NCI-H128 (cell line): ENCODE measurements around the gene KCNJ12.
"Not testable (repeated sequence)": the region's sequence is repeated elsewhere in the genome, so short reads cannot be mapped to it uniquely, and the experiment has no call there.

Experiments used
- DNase-seq: peaks from one replicate; lab custom pipeline; 2025; ENCODE audit not compliant: unreplicated experiment; lab: John Stamatoyannopoulos, UW

The KCNJ12 gene

DNA sequence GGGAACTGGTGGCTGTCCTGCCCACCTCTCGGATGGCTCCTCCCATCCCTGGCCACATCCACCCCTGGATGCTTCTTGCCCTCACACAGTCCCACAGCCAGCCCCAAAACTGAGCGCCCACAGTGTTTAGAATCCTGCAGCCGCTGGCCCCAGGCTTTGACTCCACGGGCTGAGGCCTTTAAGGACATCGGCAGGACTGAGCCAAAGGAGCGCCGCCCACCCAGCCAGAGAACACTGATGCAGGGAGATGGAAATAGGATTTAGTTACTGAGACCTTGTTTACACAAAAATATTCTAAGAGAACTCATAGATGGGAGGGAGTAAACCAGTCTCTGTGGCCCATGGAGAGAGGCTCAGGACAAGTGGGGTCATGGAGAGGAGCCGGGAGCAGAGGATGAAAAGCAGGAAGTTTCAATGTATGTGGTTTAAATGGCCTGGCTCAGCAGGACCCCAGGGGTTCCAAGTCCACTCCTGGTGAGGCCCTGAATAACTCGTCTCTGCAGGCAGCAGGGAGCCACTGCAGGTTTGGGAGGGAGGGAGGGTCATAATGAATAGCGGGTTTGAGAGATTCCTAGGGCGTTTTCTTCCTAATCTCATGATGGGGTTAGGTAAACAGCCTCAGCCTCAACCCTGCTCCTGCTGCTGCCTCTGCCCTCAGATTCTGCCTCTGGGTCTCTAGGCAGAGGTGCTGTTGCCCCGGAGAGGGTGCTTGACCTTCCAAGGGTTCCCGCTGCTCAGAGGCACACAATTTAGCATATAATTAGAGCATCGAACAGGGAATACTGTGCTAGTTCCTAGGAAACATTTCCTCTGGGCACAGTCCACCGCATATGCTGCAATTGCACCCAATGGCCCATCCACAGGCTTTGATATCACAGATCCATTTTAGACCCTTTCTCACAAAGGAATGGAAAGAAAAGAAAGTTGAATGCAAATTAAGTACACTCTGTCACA, 61.0 kb downstream of the KCNJ12 start:
- DNase-seq, result not testable (repeated sequence)

DNA sequence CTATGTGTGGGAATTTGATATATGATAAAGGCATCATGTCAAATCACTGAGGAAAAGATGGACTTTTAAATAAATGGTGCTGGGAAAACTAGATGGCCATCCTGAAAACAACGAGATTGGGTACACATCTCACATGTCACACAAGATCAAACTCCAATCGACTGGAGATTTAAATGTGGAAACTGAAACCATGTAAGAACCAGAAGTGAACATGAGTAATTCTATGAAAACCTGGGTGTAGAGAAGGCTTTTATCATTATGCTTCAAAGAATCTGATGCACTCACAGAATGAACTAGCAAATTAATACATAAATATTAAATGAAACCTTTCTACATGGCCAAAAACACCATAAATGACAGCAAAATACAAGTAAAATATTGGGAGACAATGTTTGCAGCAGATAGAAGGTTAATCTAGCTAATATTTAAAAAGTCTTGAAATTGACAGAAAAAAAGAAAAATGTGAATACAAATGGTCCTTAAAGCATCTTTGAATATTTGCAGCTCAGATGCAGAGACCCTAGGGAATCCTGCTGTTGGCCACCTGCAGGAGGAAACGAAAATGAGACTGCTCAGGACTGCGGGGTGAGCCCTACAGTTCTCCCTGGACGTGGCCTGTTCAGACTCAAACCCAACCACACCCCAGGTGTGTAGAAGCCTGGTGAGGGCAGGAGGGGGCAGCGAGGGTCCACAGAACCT, 62.3 kb downstream of the KCNJ12 start:
- not testable (repeated sequence) for DNase-seq

DNA sequence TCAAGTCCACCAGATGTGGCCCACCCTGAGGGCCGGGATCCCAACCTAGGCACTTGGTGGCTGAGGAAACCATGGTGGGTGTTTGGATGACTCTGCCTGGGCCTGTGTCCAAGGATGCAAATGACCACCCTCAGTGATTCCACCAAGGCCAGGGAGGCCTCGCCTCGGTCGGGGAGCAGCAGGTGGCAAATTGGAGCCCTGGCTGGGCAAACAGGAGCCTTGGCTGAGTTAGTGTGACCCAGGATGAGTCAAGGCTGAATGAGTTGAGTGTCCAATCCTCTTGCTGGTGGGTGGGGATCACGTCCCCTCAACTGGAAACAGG, 62.8 kb downstream of the KCNJ12 start:
- DNase-seq, result not testable (repeated sequence)

DNA sequence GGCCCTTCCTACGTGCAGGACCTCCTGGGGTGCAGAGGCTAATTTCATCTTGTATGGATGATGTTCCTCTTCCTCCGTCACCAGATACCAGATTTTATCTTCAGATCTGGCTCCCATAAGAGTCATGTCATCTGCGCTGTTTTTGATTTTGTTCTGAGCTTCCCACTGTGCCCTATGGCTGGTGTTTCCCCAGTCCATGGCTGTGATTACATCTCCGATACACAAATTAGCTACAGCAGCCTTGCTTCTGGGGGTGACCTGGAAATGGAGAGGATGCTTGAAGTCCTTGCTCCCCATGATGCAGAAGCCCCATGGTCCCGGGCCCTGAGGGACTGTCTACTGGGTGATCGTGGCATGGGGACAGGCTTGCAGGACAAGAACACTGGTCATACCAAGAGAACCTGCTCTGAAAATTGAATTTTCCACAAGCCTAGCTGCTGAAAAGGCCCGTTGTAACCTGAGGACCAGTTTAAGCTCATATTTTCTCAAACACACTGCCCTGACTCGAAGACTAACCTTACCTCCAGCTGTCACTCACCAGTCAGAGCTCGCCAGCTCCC, 69.0 kb downstream of the KCNJ12 start:
- DNase-seq, result no peak

DNA sequence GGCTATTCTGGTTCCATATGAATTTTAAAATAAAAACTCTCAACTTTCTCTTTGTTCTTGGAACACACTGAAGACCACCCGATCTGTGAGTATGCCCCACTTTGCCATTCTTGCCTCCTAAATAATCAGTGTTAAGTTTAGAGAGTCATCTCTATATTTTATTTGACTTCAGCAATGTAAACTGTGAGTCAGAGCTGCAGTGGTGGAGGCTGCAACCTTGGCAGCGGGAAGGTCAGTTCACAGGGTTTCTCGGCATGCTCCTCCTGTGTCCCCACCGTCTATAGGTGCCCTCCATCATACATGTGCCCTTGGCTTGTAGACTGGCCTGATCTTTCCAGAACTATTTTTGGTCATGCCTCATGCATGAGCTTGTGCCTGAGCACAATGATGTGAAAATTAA, 71.4 kb downstream of the KCNJ12 start:
- DNase-seq, result not testable (repeated sequence)

DNA sequence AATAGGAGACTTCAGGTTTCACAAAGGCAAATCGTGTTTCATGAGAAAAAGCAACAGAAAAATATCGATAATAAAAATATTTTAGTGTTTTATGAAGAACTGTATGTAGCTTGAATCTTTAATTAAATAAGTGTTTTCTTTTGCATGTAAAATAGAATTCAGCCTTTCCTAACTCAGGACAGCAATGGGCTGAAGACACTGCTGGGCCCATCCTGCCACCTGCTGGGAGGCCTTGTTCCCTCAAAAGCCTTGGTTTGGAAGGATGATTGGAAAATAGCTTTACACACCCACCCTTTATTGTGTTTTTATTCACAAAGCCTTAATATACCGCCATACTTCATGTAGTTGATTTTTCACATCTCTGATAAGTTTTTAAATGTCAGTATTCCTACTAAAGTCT, 73.7 kb downstream of the KCNJ12 start:
- DNase-seq, result not testable (repeated sequence)

DNA sequence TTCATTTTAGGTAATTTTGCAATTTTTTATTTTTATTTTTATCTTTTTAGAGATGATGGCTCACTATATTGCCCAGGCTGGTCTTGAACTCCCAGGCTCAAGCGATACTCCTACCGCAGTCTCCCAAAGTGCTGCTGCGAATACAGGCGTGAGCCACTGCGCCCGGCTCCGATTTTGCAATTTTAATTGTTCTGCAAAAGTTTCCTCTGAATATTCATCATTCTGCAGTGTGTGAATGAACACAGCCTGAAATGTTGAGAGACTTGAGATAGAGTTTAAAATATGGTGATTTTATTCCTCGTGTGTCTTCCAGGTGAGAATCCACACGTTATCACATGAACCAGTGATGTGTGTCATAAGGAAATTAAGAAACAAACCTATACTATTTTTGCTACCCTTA, 75.8 kb downstream of the KCNJ12 start:
- no peak for DNase-seq

DNA sequence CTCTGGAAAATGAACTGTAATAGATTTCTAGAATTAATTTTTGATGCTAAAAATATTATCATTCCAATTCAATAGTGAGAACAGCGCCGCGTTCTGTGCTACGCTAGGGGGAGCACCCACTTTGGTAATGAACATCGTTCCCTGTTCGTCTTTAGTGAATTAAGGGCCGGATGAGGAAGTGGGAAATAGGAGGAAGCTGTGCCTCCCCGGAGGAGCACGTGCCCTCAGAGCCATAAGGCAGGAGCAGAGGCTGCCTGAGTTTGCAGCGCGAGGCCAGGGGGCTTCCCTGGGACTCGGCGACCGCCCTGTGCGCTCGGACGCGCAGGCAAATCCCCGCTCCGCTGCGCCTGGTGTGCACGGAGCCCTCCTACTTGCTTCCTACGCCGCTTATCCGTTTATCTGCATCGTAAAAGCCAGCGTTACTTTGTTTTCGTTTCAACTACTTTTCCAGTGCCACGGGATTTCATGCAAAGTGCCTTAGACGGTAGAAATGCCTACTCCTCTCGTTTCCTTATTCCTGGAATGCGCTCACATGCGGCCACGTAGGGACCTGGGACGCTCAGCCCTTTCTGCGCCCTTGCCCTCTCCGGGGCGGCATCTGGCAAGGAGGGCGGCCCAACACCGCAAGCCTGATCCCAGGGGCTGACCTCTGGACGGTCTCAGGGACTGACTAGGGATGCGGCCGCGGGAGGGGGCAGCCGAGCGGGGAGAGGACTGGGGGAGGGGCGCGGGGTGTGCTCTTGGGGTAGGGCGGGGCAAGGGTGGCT, 76.4 kb downstream of the KCNJ12 start:
- DNase-seq, result no peak

DNA sequence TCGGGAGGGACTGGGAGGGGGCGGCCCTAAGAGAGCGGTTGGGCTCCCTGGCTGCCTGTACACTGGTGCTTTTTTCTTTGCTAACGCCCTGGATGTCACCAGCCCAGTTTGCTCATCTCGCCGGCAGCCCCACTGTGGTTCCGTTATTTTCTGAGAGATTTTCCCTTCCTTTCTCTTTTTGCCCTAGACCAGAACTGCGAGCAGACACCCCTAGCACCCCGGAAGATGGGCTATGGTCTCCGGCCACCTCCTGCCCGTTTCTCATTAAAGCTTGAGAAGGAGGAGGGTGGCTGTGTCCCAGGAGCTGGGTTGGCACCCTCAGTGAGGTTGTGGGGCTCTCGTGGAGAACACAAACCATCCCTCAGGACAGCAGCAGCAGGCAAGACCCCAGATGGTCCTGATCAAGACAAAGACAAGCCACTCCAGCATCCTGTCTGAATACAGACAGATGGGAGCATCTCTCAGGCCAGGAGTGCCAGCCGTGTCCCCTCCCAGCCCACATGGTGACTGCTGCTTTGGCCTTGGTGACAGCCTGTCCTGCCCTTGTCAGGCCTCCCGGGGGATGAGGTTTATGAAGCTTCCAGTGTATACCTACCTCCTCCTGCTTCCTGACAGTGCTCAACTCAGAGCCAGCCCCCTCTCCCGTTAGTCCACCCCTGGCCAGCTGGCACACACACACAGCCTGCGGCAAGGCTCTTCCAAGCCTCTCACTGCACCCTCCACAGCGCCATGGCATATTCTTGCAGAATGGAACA, 77.2 kb downstream of the KCNJ12 start:
- no peak for DNase-seq

DNA sequence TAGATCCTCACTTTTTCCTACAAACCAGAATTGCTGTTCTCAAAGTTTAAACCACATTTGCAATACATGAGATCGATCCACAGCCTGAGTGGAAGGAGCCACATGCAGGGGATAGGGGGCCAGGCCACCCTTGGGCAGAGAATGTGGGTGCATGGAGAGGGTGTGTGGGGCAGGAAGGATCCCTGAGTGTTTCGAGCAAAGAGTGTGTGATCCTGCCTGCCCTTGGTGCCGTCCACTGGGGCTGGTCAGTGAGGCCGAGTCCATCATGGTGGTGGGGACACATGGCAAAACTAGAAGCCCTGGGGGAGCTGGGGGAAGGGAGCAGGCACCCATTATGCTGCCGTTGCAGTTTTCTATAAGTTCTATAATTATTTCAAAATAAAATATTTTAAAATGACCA, 77.8 kb downstream of the KCNJ12 start:
- not testable (repeated sequence) for DNase-seq

DNA sequence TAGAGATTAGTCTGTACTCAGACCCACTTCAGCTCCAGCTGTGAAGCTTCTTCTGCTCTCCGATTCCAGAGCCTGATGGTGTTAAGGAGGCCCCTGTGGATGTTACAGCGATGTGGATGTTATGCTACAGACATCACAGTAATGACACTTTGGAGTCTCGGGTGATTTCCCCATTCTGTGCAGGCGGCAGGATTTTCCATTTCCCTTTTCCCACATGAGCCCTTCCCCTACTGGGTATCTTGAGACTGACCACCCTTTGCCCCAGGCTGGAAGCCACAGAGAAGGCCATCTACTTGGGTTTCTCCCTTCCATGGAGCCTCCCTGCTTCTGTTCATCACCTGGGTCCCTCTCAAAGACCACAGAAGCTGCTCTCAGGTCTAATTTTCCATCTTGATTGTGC, 78.3 kb downstream of the KCNJ12 start:
- DNase-seq, result no peak

DNA sequence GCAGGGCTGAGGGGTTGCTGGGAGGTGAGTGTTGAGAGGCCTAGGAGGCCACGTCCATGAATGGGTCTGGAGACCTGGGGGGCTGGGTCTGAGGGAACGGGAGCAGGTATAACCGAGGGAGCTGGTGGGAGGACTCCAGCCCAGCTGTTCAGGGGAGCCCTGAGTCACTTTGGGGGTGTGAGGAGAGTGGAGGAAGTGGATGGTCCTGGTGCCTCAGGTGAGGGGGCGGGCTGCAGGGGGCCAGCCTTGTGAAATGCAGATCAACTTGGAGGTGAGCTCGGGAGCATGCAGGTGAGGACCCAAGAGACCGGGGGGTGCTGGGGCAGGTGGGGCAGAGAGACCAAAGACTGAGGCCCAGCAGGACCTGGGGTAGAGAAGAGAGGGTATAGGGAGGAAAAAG, 79.6 kb downstream of the KCNJ12 start:
- no peak for DNase-seq

DNA sequence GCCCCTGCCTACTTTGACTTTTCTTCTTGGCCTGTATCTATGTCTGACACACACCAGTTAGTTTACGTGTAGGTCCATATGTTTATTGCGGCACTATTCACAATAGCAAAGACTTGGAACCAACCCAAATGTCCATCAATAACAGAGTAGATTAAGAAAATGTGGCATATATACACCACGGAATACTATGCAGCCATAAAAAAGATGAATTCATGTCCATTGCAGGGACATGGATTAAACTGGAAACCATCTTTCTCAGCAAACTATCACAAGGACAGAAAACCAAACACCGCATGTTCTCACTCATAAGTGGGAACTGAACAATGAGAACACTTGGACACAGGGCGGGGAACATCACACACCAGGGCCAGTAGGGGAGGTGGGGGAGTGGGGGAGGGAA, 80.3 kb downstream of the KCNJ12 start:
- not testable (repeated sequence) for DNase-seq

DNA sequence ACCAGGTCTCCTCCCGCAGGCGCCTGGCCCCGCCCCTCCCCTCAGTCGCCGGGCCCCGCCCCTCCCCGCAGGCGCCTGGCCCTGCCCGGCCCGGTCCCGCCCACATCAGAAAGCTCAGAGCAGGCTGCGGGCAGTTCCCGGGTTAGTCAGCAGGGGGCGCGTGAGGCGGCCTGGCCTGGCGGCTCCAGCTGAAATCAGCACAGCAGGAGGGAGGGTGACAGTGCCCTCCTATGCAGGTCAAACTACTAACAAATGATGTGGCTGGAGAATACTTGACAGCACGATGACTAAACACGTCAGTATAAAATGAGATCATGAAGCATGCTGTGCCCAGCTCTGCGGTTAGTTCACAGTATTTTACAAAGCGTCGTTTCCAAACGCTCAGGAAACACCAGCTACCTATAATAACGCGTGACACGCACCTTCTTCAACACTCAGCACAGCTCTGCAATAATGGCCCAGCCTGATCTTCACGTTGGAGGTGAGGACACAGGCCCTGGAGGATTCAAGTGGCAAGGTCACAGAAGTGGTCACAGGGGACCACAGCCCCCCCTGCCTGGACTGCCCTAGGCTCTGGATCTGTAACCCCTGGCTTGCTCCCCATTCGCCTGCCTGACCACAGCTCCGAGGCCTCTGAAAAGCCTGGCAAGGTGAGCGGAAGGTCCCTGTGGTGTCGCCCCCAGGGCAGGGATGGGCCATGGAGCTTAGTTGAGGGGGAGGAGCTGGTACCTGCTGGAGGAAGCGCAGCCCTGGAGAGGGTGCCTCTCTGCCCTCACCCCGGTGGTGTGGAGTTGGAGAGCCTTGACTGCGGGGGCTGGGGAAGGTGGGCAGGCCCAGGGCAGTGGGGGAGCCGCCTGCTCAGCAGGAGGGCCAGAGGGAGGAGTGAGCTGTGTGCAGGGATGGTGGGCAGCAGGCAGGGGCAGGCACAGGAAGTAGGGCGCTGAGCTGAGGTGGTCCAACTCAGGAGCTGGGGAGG, 81.2 kb downstream of the KCNJ12 start:
- DNase-seq, result no peak

DNA sequence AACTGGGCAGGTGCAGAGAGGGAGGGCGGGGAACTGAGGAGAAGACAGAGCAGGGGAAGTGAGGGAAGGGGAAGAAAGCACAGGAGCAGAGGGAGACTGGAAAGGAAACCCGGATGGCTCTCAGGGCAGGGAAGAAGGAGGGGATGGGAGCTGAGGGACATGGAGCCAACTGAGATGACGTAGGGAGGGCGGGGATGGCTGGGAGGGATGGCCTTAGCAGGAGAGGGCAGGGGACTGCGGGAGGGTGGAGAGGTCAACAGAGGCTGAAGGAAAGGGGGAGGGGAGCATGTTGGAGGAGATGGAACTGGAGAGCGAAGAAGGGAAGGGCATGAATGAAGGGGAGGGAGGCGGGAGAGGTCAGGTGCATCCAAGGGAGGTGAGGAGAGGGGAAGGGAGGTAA, 81.9 kb downstream of the KCNJ12 start:
- no peak for DNase-seq

DNA sequence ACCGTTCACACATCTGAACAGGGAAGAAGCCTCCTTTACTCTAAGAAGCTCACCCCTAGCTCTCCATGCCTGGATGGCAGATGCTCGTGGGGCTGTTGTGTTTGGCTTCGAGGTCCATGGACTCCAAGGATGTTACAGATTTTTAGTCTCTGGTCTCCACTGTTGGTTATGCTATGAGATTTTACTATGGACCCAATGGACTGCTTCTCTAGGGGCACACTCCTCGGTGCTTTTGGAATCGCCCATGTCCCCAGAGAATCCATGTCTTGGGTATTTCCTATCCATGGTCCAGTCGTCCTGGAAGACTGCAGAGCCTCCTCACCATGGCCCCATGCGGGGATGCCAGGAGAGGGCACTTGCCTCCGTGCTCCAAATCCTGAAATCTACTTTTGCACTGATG, 83.4 kb downstream of the KCNJ12 start:
- no peak for DNase-seq

DNA sequence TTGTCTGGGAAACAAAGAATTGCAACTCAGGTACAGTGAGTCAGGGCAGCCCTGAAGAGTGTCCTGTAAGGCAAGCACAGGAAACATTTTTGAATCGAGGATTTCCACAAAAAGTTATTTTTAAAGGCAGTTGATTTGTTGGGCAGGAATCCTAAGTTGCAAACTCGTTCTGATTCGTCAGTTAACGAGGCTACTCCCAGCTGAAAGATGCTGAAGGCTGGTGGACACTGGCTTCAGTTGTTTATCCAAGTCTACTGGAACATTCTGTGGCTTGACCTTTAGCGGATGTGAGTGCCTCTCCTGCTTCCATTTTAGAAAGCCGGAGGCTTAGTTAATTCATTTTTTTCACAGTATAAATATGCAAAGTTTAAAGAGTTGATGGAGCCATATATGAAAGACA, 84.2 kb downstream of the KCNJ12 start:
- no peak for DNase-seq

DNA sequence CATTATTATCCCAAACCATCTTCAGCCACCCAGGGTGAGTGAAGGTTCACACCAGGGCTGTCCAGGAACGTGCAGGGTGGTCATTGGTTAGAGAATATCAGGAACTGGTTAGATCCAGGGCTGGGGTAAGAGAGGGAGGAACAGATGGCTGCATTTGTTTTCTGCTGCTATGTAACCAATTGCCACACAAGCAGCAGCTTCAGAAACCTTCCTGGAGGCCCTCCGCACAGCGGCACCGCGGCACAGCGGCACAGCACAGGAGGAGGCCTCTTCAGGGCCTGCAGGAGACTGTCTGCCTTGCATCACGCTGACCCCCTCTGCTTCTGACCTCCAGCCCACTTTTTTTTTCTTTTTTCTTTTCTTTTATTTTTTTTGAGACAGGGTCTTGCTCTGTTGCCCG, 86.1 kb downstream of the KCNJ12 start:
- DNase-seq, result no peak

DNA sequence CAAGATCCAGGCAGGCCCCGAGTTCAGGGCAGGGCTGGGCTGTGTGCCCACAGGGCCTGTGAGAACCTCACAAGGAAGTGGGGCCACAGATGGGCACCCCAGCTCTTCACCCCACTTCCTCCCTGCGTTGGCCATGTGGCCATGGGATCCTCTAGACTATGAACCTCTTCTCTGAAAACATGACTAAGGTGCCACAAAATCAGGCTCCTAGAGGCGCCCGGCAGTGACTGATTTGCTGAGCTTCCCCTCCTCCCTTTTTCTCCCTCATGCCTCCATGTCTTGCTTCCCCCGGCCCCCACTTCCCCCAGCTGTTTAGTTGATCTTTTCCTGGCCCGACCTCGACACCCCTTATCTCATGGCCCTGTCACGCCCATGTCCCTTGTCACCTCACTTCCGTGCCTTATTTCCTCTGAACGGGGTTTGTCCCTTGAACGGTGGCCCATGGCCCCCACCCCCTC, 87.1 kb downstream of the KCNJ12 start:
- DNase-seq, result no peak
